GM23248 (cell line): ENCODE results near the gene ZGPAT.

Source experiments
- EZH2 ChIP-seq: fragments of 200-600 bp; sonication (generic); IDR thresholded peaks from 2 replicates; pipeline ENCODE4 v1.6.1; 2018; ENCODE audit warnings: antibody characterized with exemption, mild to moderate bottlenecking; ENCODE audit not compliant: insufficient read depth, poor library complexity, severe bottlenecking
- EZH2phosphoT487 ChIP-seq: fragments of 200-600 bp; sonication (generic); IDR thresholded peaks from 2 replicates; pipeline ENCODE4 v1.6.1; 2018; ENCODE audit warnings: antibody characterized with exemption, moderate library complexity, mild to moderate bottlenecking, low read depth; ENCODE audit not compliant: insufficient read depth

- TF ChIP-seq EZH2 = no peak
- TF ChIP-seq EZH2phosphoT487 = no peak
Measured at GRCh38 chr20:63738687-63739129, 30.9 kb downstream of the ZGPAT start.
